Superior temporal gyrus (tissue), 1 donor: ENCODE results near the gene PAN3.

Source experiments
- DNase-seq: peaks from one replicate; pipeline ENCODE4 v3.0.0-alpha.2; 2016; ENCODE audit errors: extremely low spot score

The PAN3 gene

DNA sequence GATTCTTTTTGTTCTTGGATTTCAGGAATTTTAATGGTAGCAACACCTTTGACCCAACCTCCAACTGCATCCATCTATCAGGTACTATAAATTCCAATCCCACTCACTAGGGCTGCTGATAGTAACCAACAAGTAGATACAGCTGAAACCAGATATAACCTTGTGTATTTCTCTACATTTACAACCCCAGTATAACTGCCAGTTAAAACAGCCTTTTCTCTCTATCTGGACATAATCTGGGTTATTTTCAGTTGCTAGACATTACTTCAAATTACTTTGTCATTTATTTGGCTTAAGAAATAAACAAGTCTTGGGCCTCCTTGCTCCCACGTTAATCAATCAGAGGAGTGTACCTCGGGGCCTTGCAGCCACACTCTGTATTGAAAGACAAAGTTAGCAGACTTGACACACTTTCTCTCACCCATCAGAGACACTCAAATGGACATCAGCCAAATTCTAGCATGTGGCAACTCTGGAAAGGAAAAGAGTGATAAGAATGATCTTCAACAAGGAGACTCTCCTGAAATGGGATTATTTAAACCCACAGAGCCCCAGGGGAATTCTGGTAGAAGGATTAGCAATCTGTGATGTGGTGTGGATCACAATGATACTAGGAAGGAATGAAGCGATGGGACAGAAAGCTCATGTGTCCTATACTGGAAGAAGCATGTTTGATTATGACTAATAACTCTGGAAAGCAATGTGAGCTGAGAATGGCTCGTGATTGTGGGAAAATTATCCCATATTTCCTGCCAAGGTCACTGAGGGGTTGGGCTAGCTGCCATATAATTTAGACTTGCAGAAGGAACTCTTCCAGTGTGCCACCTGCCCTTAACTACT lies 199.0 kb downstream of the PAN3 start:
- no peak for DNase-seq

GRCh38 chr13:28338006-28338574 lies 199.7 kb downstream of the PAN3 start:
- no peak for DNase-seq

DNA sequence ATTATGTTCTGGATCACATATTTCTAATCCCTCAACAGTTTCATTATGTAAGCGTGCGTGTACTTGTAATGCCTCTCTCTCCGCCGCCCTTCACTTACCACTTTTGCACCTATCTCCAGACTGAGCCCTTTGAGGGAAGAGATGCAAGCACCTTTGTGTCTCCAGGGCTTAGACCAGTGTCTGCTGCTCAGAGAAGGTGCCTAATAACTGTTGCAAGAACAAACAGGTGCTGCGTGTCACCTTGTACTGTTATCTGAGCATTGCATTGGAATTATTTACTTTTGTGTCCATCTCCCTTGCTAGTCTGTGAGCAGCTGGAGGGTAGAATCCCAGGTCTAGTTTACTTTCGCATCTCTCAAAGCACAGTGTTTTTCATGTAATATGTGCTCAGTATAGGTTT lies 200.4 kb downstream of the PAN3 start:
- no peak for DNase-seq

GRCh38 chr13:28339419-28339818 lies 201.1 kb downstream of the PAN3 start:
- DNase-seq, result no peak

DNA sequence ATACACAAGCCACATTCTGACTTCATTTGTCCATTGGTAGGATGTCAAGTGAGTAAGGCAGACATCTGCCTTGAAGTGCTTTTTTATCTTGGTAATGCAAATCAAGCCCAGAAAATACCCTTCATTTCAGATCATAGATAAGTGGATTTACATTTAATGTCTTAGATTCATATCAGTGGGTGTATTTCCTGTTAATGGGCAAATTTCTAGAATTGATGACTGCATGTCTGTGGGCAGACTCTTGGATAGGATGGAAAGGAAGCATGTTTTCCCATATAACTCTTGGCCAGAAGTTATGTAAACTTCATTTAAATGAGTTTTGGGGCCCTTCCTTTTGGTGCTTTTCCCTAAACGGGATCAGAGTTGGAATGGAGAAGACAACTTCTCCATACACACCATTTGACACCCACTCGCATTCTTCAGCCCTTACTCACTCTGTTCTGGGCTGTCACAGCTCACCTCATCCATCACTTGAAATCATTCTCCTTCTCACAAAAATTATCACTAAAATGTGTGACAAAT lies 202.0 kb downstream of the PAN3 start:
- DNase-seq, result no peak

GRCh38 chr13:28342251-28342650 lies 203.9 kb downstream of the PAN3 start:
- DNase-seq, result no peak

DNA sequence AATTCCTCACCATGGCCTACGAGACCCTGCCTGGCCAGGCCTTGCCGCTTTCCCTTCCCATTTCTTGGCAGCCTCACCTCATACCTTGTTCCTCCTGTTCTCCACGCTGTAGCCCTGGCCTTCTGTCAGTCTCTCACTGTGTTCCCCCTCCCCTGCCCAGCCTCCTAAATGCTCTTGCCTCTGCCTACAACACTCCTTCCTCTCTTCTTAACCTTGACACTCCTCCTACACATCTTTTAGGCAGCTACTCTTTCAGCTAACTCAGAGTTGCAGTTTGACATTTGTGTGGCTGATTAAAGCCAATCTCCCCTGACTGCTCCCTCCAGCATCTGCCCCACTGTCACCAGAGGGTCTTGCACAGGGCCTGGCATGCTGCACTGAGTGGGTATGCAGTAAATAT lies 205.8 kb downstream of the PAN3 start:
- no peak for DNase-seq
